ENCODE results near the gene AHDC1.

The AHDC1 gene

DNA sequence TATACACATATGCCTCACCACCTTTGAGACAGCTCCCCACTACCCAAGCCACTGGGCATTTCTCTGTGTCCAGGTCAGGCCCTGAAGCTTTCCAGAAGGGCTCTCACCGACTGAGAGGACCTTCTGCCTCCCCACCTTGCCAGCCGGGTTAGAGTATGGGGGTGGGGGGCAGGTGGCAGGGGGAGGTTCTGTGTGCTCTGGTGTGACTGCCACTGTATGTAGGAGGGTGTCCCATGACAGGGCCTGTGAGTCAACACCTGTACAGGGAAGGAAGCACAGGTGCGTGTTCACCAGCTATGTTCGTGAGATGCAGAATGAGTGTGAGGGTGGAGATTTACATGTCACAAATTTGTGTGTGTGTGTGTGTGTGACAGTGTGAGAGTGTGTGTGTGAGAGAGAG is 7.0 kb downstream of the AHDC1 start:
- H3K4me3 ChIP-seq (ENCODE audit: low read length): no peak overlapping the region
- H3K36me3 ChIP-seq (ENCODE audit: insufficient read depth, low read length): no peaks in the 10 kb centered on the region
- no peaks in the 10 kb centered on the region for H3K27me3 ChIP-seq (ENCODE audit: insufficient read depth, low read length)
- peaks cover 100% of the 10 kb centered on the region for H3K4me1 ChIP-seq (ENCODE audit: insufficient read depth, low read length)
- H2AFZ ChIP-seq (ENCODE audit: low read depth, low read length): no peak overlapping the region
- H3K9me3 ChIP-seq (ENCODE audit: low read length): no peaks in the 10 kb centered on the region

- Histone ChIP-seq H3K4me1 (ENCODE audit: insufficient read depth, low read length) (peaks cover 100% of the 10 kb centered on the region), H2AFZ (ENCODE audit: low read depth, low read length) (no peak overlapping the region), H3K27me3 (ENCODE audit: insufficient read depth, low read length) (no peaks in the 10 kb centered on the region), H3K4me3 (ENCODE audit: low read length) (no peak overlapping the region), H3K9me3 (ENCODE audit: low read length) (no peaks in the 10 kb centered on the region), H3K36me3 (ENCODE audit: insufficient read depth, low read length) (no peaks in the 10 kb centered on the region)
These were observed 7.7 kb downstream of the AHDC1 start for GRCh38 chr1:27596261-27596660.

DNA sequence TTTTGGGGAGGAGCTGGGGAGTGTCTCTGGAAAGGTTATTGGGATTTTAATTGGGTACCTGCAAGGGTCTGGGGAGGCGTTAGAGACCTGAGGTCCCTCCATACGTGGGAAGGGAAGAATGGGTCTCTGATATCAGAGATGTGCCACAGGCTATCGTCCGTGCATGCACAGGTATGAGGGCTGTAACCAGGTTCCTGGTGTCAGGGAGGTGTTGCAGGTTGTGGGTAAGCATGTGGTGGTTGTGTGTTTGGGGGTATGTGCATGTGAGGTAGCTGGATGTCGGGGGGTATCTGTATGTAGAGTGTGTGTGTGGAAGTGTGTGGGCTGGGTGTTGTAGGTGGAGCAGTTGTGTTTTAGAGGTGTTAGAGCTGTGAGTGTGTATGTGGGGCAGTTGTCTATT is 8.3 kb downstream of the AHDC1 start:
- Histone ChIP-seq H2AFZ (ENCODE audit: low read depth, low read length) (no peak overlapping the region), H3K9me3 (ENCODE audit: low read length) (no peaks in the 10 kb centered on the region), H3K4me1 (ENCODE audit: insufficient read depth, low read length) (peaks cover 100% of the 10 kb centered on the region), H3K27me3 (ENCODE audit: insufficient read depth, low read length) (no peaks in the 10 kb centered on the region), H3K4me3 (ENCODE audit: low read length) (no peak overlapping the region), H3K36me3 (ENCODE audit: insufficient read depth, low read length) (no peaks in the 10 kb centered on the region)

DNA sequence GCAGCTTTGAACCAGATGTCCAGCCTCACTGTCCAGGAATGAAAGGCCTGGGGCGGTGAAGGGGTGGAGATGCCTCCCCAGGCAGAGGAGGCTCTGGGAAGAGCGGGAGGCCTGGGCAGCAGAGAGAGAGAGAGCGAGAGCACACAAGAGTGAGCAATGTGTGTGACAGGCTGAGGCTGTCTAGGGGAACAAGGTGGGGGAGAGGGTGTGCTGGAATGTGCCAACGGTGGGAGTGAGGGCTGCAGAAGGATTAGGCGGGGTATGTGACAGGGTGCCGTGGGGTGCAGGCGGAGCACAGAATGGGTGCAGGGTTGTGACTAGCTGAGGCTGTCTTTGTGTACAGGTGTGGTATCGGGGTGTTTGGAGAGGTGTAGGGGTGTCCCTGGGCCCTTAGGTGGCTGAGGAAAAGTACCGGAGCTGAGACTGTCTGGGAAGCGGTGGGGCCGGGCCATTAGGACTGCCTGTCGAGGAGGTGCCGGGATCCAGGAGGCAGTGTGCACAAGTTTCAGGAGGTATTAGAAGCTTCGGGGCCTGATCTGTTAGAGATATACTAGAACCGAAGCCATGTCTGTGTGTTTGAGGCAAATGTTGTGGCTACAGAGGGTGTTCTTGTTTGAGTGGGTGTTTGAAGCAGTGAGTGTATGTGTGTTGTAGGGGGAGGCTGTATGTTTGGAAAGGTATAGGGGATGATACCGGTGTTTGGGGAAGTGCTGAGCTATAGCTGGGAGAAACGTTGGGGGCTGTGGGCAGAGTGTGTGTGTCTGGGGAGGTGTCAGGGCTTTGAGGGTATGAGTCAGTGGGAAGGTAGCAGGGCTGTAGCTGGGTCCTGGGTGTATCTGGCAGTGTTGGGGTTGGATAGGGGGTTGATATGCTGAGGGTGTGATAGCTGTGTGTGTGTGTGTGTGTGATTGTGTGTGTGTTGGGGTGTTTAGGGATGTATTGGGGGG is 9.1 kb downstream of the AHDC1 start:
- Histone ChIP-seq H3K27me3 (ENCODE audit: insufficient read depth, low read length) (no peaks in the 10 kb centered on the region), H3K36me3 (ENCODE audit: insufficient read depth, low read length) (no peaks in the 10 kb centered on the region), H3K4me3 (ENCODE audit: low read length) (no peak overlapping the region), H3K4me1 (ENCODE audit: insufficient read depth, low read length) (peaks cover 95% of the 10 kb centered on the region), H3K9me3 (ENCODE audit: low read length) (no peaks in the 10 kb centered on the region), H2AFZ (ENCODE audit: low read depth, low read length) (no peak overlapping the region)

DNA sequence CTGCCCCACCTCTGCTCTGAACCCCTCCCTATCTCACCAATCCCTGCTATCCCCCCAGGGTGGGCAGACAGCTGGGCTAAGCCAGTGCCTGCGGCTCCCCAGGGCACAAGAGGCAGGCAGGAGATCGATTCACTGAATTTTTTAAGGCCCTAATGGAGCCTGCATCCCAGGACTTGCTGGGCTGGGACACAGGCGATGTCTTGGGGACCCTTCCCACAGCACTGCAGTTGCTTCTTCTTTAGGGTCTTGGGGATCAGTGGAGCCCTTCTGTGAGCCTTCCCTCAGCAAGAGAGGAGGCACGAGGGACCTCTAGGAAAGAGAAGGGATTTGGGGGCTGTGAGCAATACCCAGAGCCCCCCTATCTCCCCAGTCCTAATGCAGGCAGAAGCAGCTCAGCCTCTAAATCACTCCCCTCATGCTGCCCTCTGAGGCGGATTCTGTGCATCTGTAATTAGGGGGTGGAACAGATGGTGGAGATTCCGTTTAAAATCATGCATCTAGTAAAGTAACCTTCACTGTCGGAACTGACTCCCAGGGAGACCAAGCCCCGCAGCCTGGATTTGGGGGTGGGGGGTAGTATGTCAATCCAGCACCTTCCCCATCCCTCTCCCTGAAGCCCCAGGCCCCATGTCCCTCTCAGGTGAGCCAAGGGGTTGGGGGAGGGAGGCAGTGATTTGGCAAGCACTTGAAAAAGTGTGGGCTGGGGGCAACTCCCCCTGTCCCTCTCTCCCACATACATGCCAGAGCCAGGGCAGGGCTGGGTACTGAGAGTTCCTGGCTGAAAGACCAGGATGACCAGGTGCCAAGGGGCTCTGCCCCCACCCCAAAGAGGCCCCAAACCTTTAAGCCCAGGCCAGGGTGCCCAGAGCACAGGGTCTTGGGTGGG is 10.0 kb downstream of the AHDC1 start:
- Histone ChIP-seq H3K27me3 (ENCODE audit: insufficient read depth, low read length) (no peaks in the 10 kb centered on the region), H3K4me3 (ENCODE audit: low read length) (no peak overlapping the region), H2AFZ (ENCODE audit: low read depth, low read length) (no peak overlapping the region), H3K4me1 (ENCODE audit: insufficient read depth, low read length) (peaks cover 91% of the 10 kb centered on the region), H3K9me3 (ENCODE audit: low read length) (no peaks in the 10 kb centered on the region), H3K36me3 (ENCODE audit: insufficient read depth, low read length) (peaks cover 5% of the 10 kb centered on the region)

DNA sequence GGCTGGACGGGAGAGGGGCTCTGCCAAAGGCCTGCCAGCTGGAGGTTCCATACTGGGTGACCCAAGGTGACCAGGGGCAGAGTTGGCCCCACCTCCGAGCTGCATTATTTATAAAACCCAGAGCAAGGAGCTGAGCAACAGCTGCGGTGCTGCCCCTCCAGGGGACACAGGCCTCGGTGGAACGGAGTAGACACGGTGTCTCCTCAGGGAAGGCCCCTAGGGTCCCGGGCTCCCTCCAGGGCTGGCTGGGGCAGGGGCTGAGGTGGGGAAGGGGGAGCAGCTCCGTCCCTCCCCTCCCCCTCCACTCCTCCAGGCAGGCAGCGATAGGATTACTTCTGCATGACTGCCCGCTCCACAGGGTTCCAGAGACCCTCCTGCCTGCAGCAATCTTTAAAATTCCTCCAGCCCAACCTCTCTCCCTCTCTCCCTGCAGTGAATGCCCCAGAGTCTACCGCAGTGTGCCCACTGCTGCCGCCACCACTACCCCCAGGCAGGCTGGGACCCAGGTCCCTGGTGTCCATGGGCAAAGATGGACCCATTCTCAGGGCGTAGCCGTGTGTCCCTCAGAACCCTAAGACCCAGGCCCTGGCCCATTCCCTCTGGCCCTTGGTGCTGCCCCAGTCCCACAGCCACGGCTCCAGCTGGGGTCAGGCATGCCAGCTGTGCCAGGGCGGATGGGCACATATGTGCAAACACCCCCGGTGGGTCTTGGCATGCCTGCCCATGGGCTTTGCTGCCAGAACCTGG is 10.8 kb downstream of the AHDC1 start:
- H3K9me3 ChIP-seq (ENCODE audit: low read length): no peaks in the 10 kb centered on the region
- H3K4me3 ChIP-seq (ENCODE audit: low read length): no peak overlapping the region
- H3K27me3 ChIP-seq (ENCODE audit: insufficient read depth, low read length): no peaks in the 10 kb centered on the region
- peaks cover 83% of the 10 kb centered on the region for H3K4me1 ChIP-seq (ENCODE audit: insufficient read depth, low read length)
- H2AFZ ChIP-seq (ENCODE audit: low read depth, low read length): no peak overlapping the region
- peaks cover 12% of the 10 kb centered on the region for H3K36me3 ChIP-seq (ENCODE audit: insufficient read depth, low read length)

DNA sequence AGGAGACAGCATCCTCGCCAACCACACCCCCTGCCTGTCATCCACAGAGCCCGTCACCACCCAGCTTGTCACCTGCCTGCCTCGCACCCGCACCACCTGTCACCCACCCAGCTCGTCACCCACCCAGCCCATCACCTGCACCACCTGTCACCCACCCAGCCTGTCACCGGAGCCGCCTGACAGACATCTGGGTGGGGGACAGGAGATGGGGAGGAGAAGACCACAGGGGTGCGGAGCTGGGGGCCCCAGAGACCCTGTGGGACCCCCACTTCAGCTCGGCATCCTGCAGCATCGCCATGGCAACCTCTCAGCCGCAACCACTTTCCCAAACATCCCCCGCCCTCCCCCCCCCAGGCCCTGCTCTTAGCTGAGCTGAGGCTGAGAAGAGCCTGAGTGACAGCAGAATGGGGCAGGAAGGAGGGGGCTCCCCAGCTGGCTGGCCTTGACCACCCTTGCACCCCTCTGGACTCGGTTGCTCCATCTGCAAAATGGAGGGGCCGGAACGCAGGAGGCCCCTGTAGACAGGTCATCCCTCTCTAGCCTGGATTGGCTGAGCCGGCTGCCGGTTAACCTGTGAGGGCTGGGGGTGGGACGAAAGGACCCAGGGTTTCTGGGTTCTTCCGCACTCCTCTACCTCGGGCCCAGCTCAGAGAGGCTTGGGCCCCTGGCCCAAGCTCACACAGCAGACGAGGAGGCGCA is 11.6 kb downstream of the AHDC1 start:
- Histone ChIP-seq H2AFZ (ENCODE audit: low read depth, low read length) (no peak overlapping the region), H3K4me1 (ENCODE audit: insufficient read depth, low read length) (peaks cover 75% of the 10 kb centered on the region), H3K4me3 (ENCODE audit: low read length) (no peak overlapping the region), H3K9me3 (ENCODE audit: low read length) (no peaks in the 10 kb centered on the region), H3K36me3 (ENCODE audit: insufficient read depth, low read length) (peaks cover 12% of the 10 kb centered on the region), H3K27me3 (ENCODE audit: insufficient read depth, low read length) (no peaks in the 10 kb centered on the region)

DNA sequence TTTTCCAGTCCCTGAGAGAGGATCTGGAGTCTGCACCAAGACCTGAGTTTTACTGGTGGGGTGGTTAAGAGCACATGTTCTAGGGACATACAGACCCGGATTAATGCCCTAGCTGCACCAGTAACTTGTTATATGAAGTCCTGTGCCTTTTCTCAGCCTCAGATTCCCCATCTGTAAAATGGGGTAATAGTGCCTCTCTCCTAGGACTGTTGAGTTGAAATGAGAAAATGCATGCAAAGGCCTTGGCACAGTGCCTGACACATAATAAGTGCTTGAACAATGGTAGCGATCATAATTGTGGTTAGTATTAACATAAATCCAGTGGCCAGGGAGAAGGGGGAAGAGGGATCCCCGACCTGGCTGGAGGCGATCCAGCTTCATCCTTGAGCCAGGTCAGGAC is 12.3 kb downstream of the AHDC1 start:
- Histone ChIP-seq H3K4me1 (ENCODE audit: insufficient read depth, low read length) (peaks cover 68% of the 10 kb centered on the region), H3K36me3 (ENCODE audit: insufficient read depth, low read length) (peaks cover 12% of the 10 kb centered on the region), H3K27me3 (ENCODE audit: insufficient read depth, low read length) (no peaks in the 10 kb centered on the region), H2AFZ (ENCODE audit: low read depth, low read length) (no peak overlapping the region), H3K9me3 (ENCODE audit: low read length) (no peaks in the 10 kb centered on the region), H3K4me3 (ENCODE audit: low read length) (no peak overlapping the region)

- H3K9me3 ChIP-seq (ENCODE audit: low read length): no peaks in the 10 kb centered on the region
- H3K4me1 ChIP-seq (ENCODE audit: insufficient read depth, low read length): peaks cover 62% of the 10 kb centered on the region
- H3K4me3 ChIP-seq (ENCODE audit: low read length): no peak overlapping the region
- no peaks in the 10 kb centered on the region for H3K27me3 ChIP-seq (ENCODE audit: insufficient read depth, low read length)
- H3K36me3 ChIP-seq (ENCODE audit: insufficient read depth, low read length): peaks cover 12% of the 10 kb centered on the region
- H2AFZ ChIP-seq (ENCODE audit: low read depth, low read length): no peak overlapping the region
These were observed 12.9 kb downstream of the AHDC1 start for GRCh38 chr1:27590917-27591508.

- H2AFZ ChIP-seq (ENCODE audit: low read depth, low read length): no peak overlapping the region
- no peaks in the 10 kb centered on the region for H3K27me3 ChIP-seq (ENCODE audit: insufficient read depth, low read length)
- H3K4me3 ChIP-seq (ENCODE audit: low read length): no peak overlapping the region
- peaks cover 51% of the 10 kb centered on the region for H3K4me1 ChIP-seq (ENCODE audit: insufficient read depth, low read length)
- H3K9me3 ChIP-seq (ENCODE audit: low read length): no peaks in the 10 kb centered on the region
- H3K36me3 ChIP-seq (ENCODE audit: insufficient read depth, low read length): peaks cover 12% of the 10 kb centered on the region
These were observed 14.0 kb downstream of the AHDC1 start for GRCh38 chr1:27589841-27590426.

DNA sequence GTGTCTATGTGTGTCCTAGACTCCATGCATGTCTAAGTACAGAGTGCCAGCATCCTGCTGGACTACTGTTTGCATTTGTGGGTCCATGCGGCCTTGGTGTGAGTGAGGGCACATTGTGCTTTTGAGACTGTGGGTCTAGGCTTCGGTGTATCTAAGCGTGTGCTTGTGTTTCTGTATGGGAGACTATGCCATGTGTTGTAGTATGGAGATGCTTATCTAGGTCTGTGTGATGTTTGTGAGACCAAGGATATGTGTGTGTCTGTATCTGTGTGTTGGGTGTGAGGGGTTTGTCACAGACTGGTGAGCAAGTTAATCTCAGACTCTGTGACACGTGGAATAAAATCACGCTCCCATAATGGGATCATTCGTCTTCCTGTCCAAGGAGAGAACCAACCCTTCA is 14.5 kb downstream of the AHDC1 start:
- H3K36me3 ChIP-seq (ENCODE audit: insufficient read depth, low read length): peaks cover 12% of the 10 kb centered on the region
- H3K4me3 ChIP-seq (ENCODE audit: low read length): no peak overlapping the region
- peaks cover 46% of the 10 kb centered on the region for H3K4me1 ChIP-seq (ENCODE audit: insufficient read depth, low read length)
- H3K27me3 ChIP-seq (ENCODE audit: insufficient read depth, low read length): no peaks in the 10 kb centered on the region
- no peak overlapping the region for H2AFZ ChIP-seq (ENCODE audit: low read depth, low read length)
- no peaks in the 10 kb centered on the region for H3K9me3 ChIP-seq (ENCODE audit: low read length)

All from neuron (in vitro differentiated cells).